ENCODE results near the gene KDM4B. TPM values are rescaled to one million over a fixed set of nuclear protein-coding genes. Genes with fewer than 3 reads are reported as not detected.

The KDM4B gene
- total RNA-seq, 1 experiment from 2014 or later = 29.2 TPM

DNA sequence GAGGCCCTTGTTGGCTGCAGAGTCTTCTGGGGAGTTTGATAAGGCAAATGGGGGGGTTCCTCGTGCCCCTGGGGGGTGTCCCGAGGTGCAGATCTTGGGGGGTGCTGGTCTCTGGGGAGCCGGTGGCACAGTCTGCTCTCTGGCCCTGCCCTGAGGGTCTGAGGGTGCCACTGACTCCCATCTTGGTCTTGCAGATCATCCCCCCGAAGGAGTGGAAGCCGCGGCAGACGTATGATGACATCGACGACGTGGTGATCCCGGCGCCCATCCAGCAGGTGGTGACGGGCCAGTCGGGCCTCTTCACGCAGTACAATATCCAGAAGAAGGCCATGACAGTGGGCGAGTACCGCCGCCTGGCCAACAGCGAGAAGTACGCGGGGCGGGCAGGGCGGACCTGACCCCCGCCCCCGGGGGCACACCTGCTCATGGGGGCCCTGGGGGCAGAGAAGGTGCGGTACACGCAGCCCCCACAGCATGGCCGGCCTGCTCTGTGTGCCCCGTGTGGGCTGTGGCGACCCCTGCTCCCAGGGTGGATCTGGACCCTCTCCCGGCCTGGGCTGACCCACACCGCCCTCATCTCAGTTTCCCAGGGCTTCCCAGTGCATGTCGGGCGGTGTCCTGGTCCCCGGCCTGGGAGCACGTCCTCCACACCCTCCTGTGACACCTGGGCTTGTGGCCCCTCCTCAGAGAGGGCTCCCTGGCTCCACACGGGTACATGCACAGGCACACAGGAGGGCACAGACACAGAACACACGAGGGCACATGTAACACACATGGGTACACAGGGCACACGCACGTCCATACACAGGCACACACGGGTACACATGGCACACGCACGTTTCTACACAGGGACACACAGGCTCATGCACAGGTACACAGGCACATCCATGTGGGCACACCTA lies 71.0 kb downstream of the KDM4B start:
- no peak for DNase-seq (ENCODE audit: low read depth)
- in situ Hi-C loops (cut with HindIII; ENCODE audit: low pct_unique_long_range_greater_than_20kb, low sequenced_read_pairs) = no loop called here

DNA sequence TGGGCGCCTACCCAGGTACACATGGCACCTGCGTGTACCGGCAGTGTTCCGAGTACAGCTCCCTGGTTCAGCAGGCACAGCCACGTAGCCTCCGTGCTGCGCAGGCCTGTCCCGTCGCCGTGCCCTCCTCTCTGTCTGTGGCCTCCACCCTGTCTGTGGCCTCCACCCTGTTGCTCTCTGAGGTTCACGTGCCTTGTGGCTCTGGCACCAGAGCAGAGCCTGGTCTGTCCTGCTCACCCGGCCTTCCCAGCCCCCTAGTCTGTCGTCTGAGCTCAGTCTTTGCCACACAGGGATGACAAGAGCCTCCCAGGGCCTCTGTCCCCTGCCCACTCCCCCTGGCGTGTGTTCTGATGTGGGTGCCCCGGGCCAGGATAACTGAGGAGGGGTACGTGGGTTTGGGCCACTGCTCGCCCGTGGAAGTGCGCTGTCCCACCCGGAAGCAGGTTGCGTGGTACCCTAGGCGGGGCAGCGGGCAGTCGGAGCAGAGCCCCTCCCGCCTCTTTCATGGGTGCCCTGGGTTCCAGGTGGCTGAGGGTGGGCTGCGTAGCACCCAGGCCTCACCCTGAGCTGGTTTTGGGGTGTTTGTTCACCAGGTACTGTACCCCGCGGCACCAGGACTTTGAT lies 71.7 kb downstream of the KDM4B start:
- in situ Hi-C loops (cut with HindIII; ENCODE audit: low pct_unique_long_range_greater_than_20kb, low sequenced_read_pairs) = no loop called here

GRCh38 chr19:5041168-5041912 lies 72.4 kb downstream of the KDM4B start:
- no peak for DNase-seq (ENCODE audit: low read depth)
- in situ Hi-C loops (cut with HindIII; ENCODE audit: low pct_unique_long_range_greater_than_20kb, low sequenced_read_pairs) = no loop called here

More for the DNA sequence above, 71.7 kb downstream of the KDM4B start:
- DNase-seq (ENCODE audit: low read depth) = no peak

DNA sequence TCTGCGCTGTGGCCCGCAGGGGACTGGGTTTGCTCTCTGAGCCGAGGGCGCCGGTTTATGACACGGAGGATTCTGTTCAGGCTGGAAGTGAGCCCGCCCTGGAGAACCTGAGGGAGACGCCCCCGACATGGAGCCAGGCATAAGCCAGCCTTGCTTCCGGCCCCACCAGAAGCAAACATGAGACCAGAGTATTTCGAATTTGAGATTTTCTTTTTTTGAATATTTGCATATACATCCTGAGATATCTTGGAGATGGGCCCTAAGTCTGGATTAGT lies 72.9 kb downstream of the KDM4B start:
- in situ Hi-C loops (cut with HindIII; ENCODE audit: low pct_unique_long_range_greater_than_20kb, low sequenced_read_pairs) = no loop called here
- no peak for DNase-seq (ENCODE audit: low read depth)

GRCh38 chr19:5042556-5042955 lies 73.6 kb downstream of the KDM4B start:
- DNase-seq (ENCODE audit: low read depth) = no peak
- in situ Hi-C loops (cut with HindIII; ENCODE audit: low pct_unique_long_range_greater_than_20kb, low sequenced_read_pairs) = no loop called here

GRCh38 chr19:5045029-5045428 lies 76.1 kb downstream of the KDM4B start:
- in situ Hi-C loops (cut with HindIII; ENCODE audit: low pct_unique_long_range_greater_than_20kb, low sequenced_read_pairs) = no loop called here
- no peak for DNase-seq (ENCODE audit: low read depth)

DNA sequence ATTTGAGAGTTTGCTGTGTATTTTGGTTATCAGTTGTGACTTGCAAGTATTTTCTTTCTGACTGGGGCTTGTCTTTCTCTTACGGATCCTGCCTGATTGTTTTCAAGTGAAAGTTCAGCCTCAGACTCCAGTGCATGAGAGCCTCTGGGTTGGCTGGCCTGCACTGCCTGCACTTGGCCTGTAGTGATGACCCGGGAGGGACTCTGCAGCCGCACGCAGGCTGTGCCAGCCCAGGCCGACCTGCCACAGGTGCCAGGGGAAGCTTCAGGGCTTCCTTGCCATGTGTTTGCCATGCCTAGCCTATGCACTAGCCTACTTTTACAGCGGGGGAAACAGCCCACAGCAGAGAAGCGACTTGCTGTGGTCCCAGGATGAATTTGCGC lies 77.0 kb downstream of the KDM4B start:
- in situ Hi-C loops (cut with HindIII; ENCODE audit: low pct_unique_long_range_greater_than_20kb, low sequenced_read_pairs) = no loop called here
- no peak for DNase-seq (ENCODE audit: low read depth)

- peak; percentile 44 for DNase-seq (ENCODE audit: low read depth)
- in situ Hi-C loops (cut with HindIII; ENCODE audit: low pct_unique_long_range_greater_than_20kb, low sequenced_read_pairs) = no loop called here
Observed at GRCh38 chr19:5046339-5047039, 77.6 kb downstream of the KDM4B start.

DNA sequence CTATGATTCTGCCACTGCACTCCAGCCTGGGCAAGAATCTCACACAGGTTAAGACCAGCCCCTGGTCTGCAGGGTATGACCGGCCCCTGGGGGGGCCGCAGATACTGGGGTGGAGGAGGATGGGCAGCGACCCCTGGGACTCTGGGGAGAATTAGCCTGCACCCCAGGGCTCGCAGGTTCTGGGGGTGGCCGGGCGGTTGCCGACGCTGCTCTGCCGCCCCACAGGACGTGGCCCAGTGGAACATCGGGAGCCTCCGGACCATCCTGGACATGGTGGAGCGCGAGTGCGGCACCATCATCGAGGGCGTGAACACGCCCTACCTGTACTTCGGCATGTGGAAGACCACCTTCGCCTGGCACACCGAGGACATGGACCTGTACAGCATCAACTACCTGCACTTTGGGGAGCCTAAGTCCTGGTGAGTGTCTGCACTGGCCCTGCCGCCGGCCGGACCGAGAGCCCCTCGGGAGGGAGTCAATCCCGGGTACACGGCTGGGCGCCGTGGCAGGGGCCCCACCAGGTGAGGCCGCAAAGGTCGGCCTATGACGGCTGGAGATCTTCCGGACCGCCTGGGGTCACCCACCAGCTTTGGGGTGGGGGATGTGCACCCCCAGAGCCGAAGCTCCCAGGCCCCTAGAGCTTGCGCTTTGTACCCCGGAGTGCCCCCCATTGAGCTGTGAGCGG lies 78.5 kb downstream of the KDM4B start:
- DNase-seq (ENCODE audit: low read depth) = no peak
- in situ Hi-C loops (cut with HindIII; ENCODE audit: low pct_unique_long_range_greater_than_20kb, low sequenced_read_pairs) = no loop called here

DNA sequence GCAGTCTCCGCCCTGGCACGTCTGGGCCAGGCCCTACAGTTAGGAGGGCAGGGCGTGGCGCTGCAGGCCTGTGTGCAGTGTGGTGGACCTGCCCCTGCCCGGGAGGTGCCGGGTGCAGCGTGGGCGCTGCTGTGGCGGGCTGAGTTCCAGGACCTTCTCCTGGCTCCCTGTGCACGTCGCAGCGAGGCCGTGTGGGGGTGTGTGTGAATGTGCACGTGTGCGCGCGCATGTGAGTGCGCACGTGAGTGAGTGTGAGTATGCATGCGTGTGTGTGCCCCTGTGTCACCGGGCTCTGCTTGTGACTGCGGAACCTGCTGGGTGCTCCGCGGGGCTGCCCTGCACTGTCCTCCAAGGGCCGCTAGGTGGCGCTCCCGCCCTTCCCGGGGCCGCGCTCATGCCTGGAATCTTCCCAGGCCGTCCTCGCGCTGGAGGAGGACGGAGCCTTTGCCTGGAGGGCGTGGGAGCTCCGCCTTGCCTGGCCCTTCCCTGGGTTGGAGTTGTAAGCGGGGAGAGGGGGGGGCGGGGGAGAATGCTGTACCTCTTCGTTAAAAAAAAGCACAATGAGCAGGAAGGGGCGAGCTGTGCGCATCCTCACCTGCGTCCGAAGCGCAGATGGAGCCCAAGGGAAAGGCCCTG lies 79.3 kb downstream of the KDM4B start:
- DNase-seq (ENCODE audit: low read depth) = peak; percentile 89
- in situ Hi-C loops (cut with HindIII; ENCODE audit: low pct_unique_long_range_greater_than_20kb, low sequenced_read_pairs) = no loop called here

GRCh38 chr19:5048727-5049553 lies 80.0 kb downstream of the KDM4B start:
- DNase-seq (ENCODE audit: low read depth) = no peak
- in situ Hi-C loops (cut with HindIII; ENCODE audit: low pct_unique_long_range_greater_than_20kb, low sequenced_read_pairs) = no loop called here

GRCh38 chr19:5049561-5049960 lies 80.6 kb downstream of the KDM4B start:
- no peak for DNase-seq (ENCODE audit: low read depth)
- in situ Hi-C loops (cut with HindIII; ENCODE audit: low pct_unique_long_range_greater_than_20kb, low sequenced_read_pairs) = no loop called here

- in situ Hi-C loops (cut with HindIII; ENCODE audit: low pct_unique_long_range_greater_than_20kb, low sequenced_read_pairs) = no loop called here
- DNase-seq (ENCODE audit: low read depth) = no peak
Observed at GRCh38 chr19:5050067-5050656, 81.2 kb downstream of the KDM4B start.

DNA sequence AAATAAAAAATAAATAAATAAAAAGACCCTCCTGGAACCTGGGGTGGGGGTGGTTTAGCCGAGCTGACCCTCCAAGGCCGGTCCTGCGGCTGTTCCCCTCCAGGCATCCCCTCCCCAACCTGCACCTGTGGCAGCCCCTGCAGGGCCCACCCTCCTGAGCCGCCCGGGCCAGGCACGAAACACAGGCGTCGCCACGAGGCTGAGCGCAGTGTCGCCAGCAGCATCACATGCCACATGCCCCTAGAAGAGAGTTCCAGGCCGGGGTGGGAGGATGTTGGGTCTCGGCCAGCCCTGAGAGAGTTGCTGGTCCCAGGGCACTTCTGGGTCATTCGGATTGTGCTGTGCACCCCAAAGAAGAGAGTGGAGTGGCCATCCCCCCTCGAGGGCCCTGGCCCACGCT lies 82.0 kb downstream of the KDM4B start:
- in situ Hi-C loops (cut with HindIII; ENCODE audit: low pct_unique_long_range_greater_than_20kb, low sequenced_read_pairs) = no loop called here
- DNase-seq (ENCODE audit: low read depth) = no peak

GRCh38 chr19:5051619-5052018 lies 82.7 kb downstream of the KDM4B start:
- no peak for DNase-seq (ENCODE audit: low read depth)
- in situ Hi-C loops (cut with HindIII; ENCODE audit: low pct_unique_long_range_greater_than_20kb, low sequenced_read_pairs) = no loop called here

DNA sequence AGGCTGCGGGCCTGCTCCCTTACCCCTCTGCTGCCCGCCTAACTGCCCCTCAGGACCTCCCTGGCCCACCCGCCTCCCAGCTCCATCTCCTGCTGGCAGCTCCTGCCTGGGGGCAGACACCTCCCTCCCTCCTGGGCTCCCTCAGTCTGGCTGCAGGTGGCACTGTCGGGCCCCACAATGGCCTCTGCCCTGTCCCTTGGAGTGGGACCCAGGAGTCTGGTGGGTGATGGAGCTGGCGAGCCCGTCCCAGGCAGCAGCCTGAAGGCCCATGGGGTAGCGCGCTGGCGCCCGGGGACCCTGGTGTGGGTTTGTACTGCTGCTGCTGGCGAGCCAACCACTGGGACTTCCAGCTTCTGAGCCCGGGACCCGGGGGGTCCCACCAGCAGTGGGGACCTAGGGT lies 83.6 kb downstream of the KDM4B start:
- in situ Hi-C loops (cut with HindIII; ENCODE audit: low pct_unique_long_range_greater_than_20kb, low sequenced_read_pairs) = no loop called here

More for the DNA sequence above, 83.6 kb downstream of the KDM4B start:
- no peak for DNase-seq (ENCODE audit: low read depth)

Data from Caki2 (cell line).